GM18907 (cell line): ENCODE results near the gene OVCA2.
"Not testable (repeated sequence)": the region's sequence is repeated elsewhere in the genome, so short reads cannot be mapped to it uniquely, and the experiment has no call there.

Source experiments
- ATAC-seq: cut with Tn5 transposase; IDR thresholded peaks from one replicate; pipeline ENCODE4 v1.9.1; 2021; ENCODE audit warnings: mild to moderate bottlenecking, moderate library complexity; ENCODE audit not compliant: unreplicated experiment

The OVCA2 gene

GRCh38 chr17:2013220-2013993 lies 28.4 kb upstream of the OVCA2 start:
- ATAC-seq = not testable (repeated sequence)

GRCh38 chr17:2013994-2014317 lies 27.9 kb upstream of the OVCA2 start:
- no peak for ATAC-seq

GRCh38 chr17:2015314-2015713 lies 26.5 kb upstream of the OVCA2 start:
- no peak for ATAC-seq

- ATAC-seq = no peak
These were observed 25.3 kb upstream of the OVCA2 start for GRCh38 chr17:2016494-2016893.

- no peak for ATAC-seq
These were observed 24.4 kb upstream of the OVCA2 start for GRCh38 chr17:2017274-2017941.

- no peak for ATAC-seq
These were observed 22.9 kb upstream of the OVCA2 start for GRCh38 chr17:2018716-2019510.

- no peak for ATAC-seq
These were observed 22.1 kb upstream of the OVCA2 start for GRCh38 chr17:2019723-2020122.

- no peak for ATAC-seq
These were observed 21.1 kb upstream of the OVCA2 start for GRCh38 chr17:2020721-2021120.

- no peak for ATAC-seq
These were observed 19.1 kb upstream of the OVCA2 start for GRCh38 chr17:2022647-2023240.

GRCh38 chr17:2023256-2023655 lies 18.6 kb upstream of the OVCA2 start:
- ATAC-seq = no peak

GRCh38 chr17:2023692-2024571 lies 17.9 kb upstream of the OVCA2 start:
- no peak for ATAC-seq

GRCh38 chr17:2024572-2025219 lies 17.1 kb upstream of the OVCA2 start:
- no peak for ATAC-seq

- ATAC-seq = no peak
These were observed 16.6 kb upstream of the OVCA2 start, which contains the start of gene RTN4RL1 for GRCh38 chr17:2025220-2025621. RTN4RL1 (minus strand) TSS chr17:2025334; CDS start chr17:2024865, 469 bp downstream.

GRCh38 chr17:2025622-2026309 lies 16.1 kb upstream of the OVCA2 start:
- ATAC-seq = no peak

GRCh38 chr17:2027528-2028233 lies 14.1 kb upstream of the OVCA2 start:
- ATAC-seq = no peak

- no peak for ATAC-seq
These were observed 13.6 kb upstream of the OVCA2 start for GRCh38 chr17:2028234-2028614.

GRCh38 chr17:2028737-2029136 lies 13.1 kb upstream of the OVCA2 start:
- no peak for ATAC-seq

- peak; percentile 63 for ATAC-seq
These were observed 11.7 kb upstream of the OVCA2 start, which contains the start of gene DPH1 for GRCh38 chr17:2029911-2030778. DPH1 (plus strand) TSS chr17:2030153; CDS start chr17:2030170, 17 bp downstream.
